GM15510 (cell line): ENCODE measurements around the gene SIM2.

Experiments
- POLR2A ChIP-seq: IDR thresholded peaks from 3 replicates; pipeline ENCODE4 v1.6.1; 2011; ENCODE audit warnings: borderline replicate concordance; ENCODE audit not compliant: insufficient read length; ENCODE audit errors: extremely low read depth

The SIM2 gene

GRCh38 chr21:36703123-36703522 lies 4.2 kb downstream of the SIM2 start:
- no peak for TF ChIP-seq POLR2A

GRCh38 chr21:36703626-36704280 lies 4.8 kb downstream of the SIM2 start:
- no peak for TF ChIP-seq POLR2A

- TF ChIP-seq POLR2A = no peak
Observed at GRCh38 chr21:36704281-36704957, 5.5 kb downstream of the SIM2 start.

GRCh38 chr21:36704958-36705678 lies 6.2 kb downstream of the SIM2 start:
- no peak for TF ChIP-seq POLR2A

GRCh38 chr21:36705679-36706481 lies 7.0 kb downstream of the SIM2 start:
- TF ChIP-seq POLR2A = no peak

- no peak for TF ChIP-seq POLR2A
Observed at GRCh38 chr21:36706482-36706852, 7.6 kb downstream of the SIM2 start.

GRCh38 chr21:36706951-36707762 lies 8.2 kb downstream of the SIM2 start:
- no peak for TF ChIP-seq POLR2A

GRCh38 chr21:36707763-36708285 lies 8.9 kb downstream of the SIM2 start:
- TF ChIP-seq POLR2A = no peak

GRCh38 chr21:36708286-36709029 lies 9.5 kb downstream of the SIM2 start:
- no peak for TF ChIP-seq POLR2A

- no peak for TF ChIP-seq POLR2A
Observed at GRCh38 chr21:36709030-36709867, 10.3 kb downstream of the SIM2 start.

GRCh38 chr21:36709868-36710728 lies 11.2 kb downstream of the SIM2 start:
- TF ChIP-seq POLR2A = no peak

- TF ChIP-seq POLR2A = no peak
Observed at GRCh38 chr21:36710729-36711048, 11.8 kb downstream of the SIM2 start.
